ENCODE data around the gene ZNF222. TPM values are rescaled to one million over a fixed set of nuclear protein-coding genes. Genes with fewer than 3 reads are reported as not detected.

The ZNF222 gene
- total RNA-seq, 1 experiment from 2014 or later = 5.3 TPM

GRCh38 chr19:43984687-43985000 lies 40.5 kb upstream of the ZNF222 start:
- no peaks in the 10 kb centered on the region for H3K27me3 Mint-ChIP-seq (ENCODE audit: unreplicated experiment)
- H3K4me1 Mint-ChIP-seq (ENCODE audit: low read depth, unreplicated experiment) = no peaks in the 10 kb centered on the region
- H3K9me3 Mint-ChIP-seq (ENCODE audit: low read depth, unreplicated experiment) = peaks cover 12% of the 10 kb centered on the region
- peak overlapping the region; percentile 77 for H3K27ac Mint-ChIP-seq (ENCODE audit: unreplicated experiment)
- DNase-seq = no peak
- H3K4me3 Mint-ChIP-seq (ENCODE audit: low read depth, unreplicated experiment) = peak overlapping the region; percentile 83
- intact Hi-C loops (cut with micrococcal nuclease; ENCODE audit: unreplicated experiment) = no loop called here
- TSS peak; percentile 59 for BruUV-seq (replicated peaks)
- no peak for TF ChIP-seq CTCF (IDR thresholded peaks at IDR 0.05; ENCODE audit: unreplicated experiment)
- CTCF ChIA-PET = no interaction called here
- H3K36me3 Mint-ChIP-seq (ENCODE audit: insufficient read depth, unreplicated experiment) = peaks cover 11% of the 10 kb centered on the region

DNA sequence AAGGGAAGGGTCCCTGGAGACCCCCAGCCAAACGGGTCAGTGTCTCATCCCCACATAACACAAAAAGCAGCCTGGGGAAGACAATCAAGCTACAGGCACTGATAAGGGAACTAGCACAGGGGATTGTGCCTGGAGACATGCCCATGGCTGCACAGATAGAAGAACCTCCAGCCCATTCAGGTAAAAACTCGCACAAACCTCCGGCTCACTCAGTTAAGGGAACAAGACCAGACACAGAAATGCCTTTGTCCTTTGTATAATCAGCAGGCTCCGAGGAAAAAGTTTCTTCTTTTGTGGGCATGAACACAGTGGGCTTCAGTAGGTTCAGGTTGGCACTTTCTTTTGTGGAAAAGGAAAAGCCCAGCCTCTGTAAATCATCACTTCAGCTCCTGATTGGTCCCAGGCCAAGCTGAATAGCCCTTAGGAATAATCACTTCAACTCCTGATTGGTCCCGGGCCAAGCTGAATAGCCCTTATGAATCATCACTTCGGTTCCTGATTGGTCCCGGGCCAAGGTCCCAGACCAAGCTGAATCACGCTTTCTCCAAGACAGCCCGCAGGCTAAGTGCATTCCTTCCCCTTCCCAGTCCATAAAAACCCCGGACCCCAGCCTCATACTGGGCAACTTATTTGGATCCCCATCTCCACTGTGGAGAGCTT lies 27.4 kb upstream of the ZNF222 start:
- H3K4me1 Mint-ChIP-seq (ENCODE audit: low read depth, unreplicated experiment) = peaks cover 8% of the 10 kb centered on the region
- no peak overlapping the region for H3K27ac Mint-ChIP-seq (ENCODE audit: unreplicated experiment)
- H3K36me3 Mint-ChIP-seq (ENCODE audit: insufficient read depth, unreplicated experiment) = peaks cover 8% of the 10 kb centered on the region
- BruUV-seq (replicated peaks) = no TSS peak
- no peak overlapping the region for H3K4me3 Mint-ChIP-seq (ENCODE audit: low read depth, unreplicated experiment)
- no peak for DNase-seq
- H3K9me3 Mint-ChIP-seq (ENCODE audit: low read depth, unreplicated experiment) = peaks cover 17% of the 10 kb centered on the region
- CTCF ChIA-PET = no interaction called here
- TF ChIP-seq CTCF (IDR thresholded peaks at IDR 0.05; ENCODE audit: unreplicated experiment) = no peak
- H3K27me3 Mint-ChIP-seq (ENCODE audit: unreplicated experiment) = no peaks in the 10 kb centered on the region
- intact Hi-C loops (cut with micrococcal nuclease; ENCODE audit: unreplicated experiment) = no loop called here

DNA sequence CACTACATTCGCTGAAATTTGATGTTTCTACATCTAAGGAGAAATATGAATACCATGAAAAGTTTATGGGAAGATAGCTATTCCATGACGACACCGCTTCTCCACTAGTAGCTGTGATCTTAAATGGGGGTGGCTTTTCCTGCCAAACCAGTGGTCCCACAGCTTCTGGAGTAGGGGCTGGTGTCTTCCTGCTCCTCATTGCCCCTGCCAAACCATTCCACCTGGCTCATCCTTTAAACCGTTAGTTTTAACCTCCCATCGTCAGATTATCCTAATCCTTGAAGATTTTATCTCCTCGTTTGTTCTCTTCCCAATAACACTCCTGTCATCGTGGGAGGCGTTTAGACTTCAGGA lies 23.0 kb upstream of the ZNF222 start:
- DNase-seq = no peak
- CTCF ChIA-PET = interaction anchor here (1.0 to 1.2 kb wide), 2 partner anchors 221 to 563 kb away, joined by 3 read pairs; partner anchors contain the start of gene KCNN4

GRCh38 chr19:44002566-44003460 lies 22.4 kb upstream of the ZNF222 start, which contains the start of gene ZNF230:
Gene ZNF230, plus strand, starts transcription at chr19:44002957. Its CDS starts 4,122 bp downstream, at chr19:44007079.
- peak within 1 kb of the TSS; percentile 77 for H3K27ac Mint-ChIP-seq (ENCODE audit: unreplicated experiment)
- H3K36me3 Mint-ChIP-seq (ENCODE audit: insufficient read depth, unreplicated experiment) = peaks cover 19% of the 10 kb centered on the region
- BruUV-seq (replicated peaks) = TSS peak; percentile 81
- peak; percentile 90 for DNase-seq
- CTCF ChIA-PET = interaction anchor here (0.7 to 1.4 kb wide), 2 partner anchors 434 to 497 kb away, joined by 3 to 4 read pairs; partner anchors contain the start of gene ZNF180
- intact Hi-C loops (cut with micrococcal nuclease; ENCODE audit: unreplicated experiment) = loop anchor here (1.0 kb wide), 1 partner anchor 22 kb away; the partner anchor contains the start of gene ZNF222
- no peak for TF ChIP-seq CTCF (IDR thresholded peaks at IDR 0.05; ENCODE audit: unreplicated experiment)
- H3K4me1 Mint-ChIP-seq (ENCODE audit: low read depth, unreplicated experiment) = peaks cover 8% of the 10 kb centered on the region
- peak within 1 kb of the TSS; percentile 87 for H3K4me3 Mint-ChIP-seq (ENCODE audit: low read depth, unreplicated experiment)
- H3K27me3 Mint-ChIP-seq (ENCODE audit: unreplicated experiment) = no peaks in the 10 kb centered on the region
- peaks cover 19% of the 10 kb centered on the region for H3K9me3 Mint-ChIP-seq (ENCODE audit: low read depth, unreplicated experiment)

More for the DNA sequence above, 23.0 kb upstream of the ZNF222 start:
- BruUV-seq (replicated peaks) = TSS peak; percentile 55
- H3K4me1 Mint-ChIP-seq (ENCODE audit: low read depth, unreplicated experiment) = peaks cover 8% of the 10 kb centered on the region
- peak overlapping the region; percentile 87 for H3K4me3 Mint-ChIP-seq (ENCODE audit: low read depth, unreplicated experiment)
- H3K9me3 Mint-ChIP-seq (ENCODE audit: low read depth, unreplicated experiment) = peaks cover 13% of the 10 kb centered on the region
- no peak for TF ChIP-seq CTCF (IDR thresholded peaks at IDR 0.05; ENCODE audit: unreplicated experiment)
- peaks cover 19% of the 10 kb centered on the region for H3K36me3 Mint-ChIP-seq (ENCODE audit: insufficient read depth, unreplicated experiment)
- no peaks in the 10 kb centered on the region for H3K27me3 Mint-ChIP-seq (ENCODE audit: unreplicated experiment)
- peak overlapping the region; percentile 77 for H3K27ac Mint-ChIP-seq (ENCODE audit: unreplicated experiment)
- intact Hi-C loops (cut with micrococcal nuclease; ENCODE audit: unreplicated experiment) = no loop called here
